HepG2 (cell line): ENCODE measurements around the gene GABRB1.

Experiments used
- MXD4 ChIP-seq: IDR thresholded peaks from 2 replicates; pipeline ENCODE4 v1.6.1; 2016; ENCODE audit warnings: mild to moderate bottlenecking, missing biosample characterization, missing genetic modification reagents
- ZNF362 ChIP-seq: sonication (generic); formaldehyde crosslinking; IDR thresholded peaks from 2 replicates; pipeline ENCODE4 v1.4.0; 2020; ENCODE audit warnings: missing genetic modification reagents, mild to moderate bottlenecking, borderline replicate concordance

GRCh38 chr4:47145630-47146029, 114.3 kb downstream of the GABRB1 start:
- TF ChIP-seq MXD4 (CRISPR knock-in tag) (no peak), ZNF362 (CRISPR knock-in tag) (no peak)
